ENCODE data around the gene NEDD9.

DNA sequence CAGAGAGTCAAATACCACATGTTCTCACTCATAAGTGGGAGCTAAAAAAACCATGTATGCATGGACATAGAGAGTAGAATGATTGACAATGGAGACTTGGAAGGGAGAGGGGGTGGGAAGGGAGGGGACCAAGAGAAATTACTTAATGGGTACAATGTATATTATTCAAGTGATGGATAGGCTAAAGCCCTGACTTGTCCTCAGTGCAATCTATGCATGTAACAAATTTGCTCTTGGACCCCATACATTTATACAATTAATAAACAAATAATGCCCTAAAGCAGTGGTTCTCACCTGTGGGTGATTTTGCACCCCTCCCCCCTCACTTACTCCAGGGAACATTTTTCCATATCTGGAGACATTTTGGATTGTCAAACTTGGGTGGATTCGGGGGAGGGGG lies 33.5 kb upstream of the NEDD9 start:
- no peak for TF ChIP-seq EZH2 (optimal IDR thresholded peaks at IDR 0.05; ENCODE audit: low read depth, low read length)
- TF ChIP-seq, protein P1, sequence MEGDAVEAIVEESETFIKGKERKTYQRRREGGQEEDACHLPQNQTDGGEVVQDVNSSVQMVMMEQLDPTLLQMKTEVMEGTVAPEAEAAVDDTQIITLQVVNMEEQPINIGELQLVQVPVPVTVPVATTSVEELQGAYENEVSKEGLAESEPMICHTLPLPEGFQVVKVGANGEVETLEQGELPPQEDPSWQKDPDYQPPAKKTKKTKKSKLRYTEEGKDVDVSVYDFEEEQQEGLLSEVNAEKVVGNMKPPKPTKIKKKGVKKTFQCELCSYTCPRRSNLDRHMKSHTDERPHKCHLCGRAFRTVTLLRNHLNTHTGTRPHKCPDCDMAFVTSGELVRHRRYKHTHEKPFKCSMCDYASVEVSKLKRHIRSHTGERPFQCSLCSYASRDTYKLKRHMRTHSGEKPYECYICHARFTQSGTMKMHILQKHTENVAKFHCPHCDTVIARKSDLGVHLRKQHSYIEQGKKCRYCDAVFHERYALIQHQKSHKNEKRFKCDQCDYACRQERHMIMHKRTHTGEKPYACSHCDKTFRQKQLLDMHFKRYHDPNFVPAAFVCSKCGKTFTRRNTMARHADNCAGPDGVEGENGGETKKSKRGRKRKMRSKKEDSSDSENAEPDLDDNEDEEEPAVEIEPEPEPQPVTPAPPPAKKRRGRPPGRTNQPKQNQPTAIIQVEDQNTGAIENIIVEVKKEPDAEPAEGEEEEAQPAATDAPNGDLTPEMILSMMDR (IDR thresholded peaks at IDR 0.05; ENCODE audit: low read length), result no peak
- no peak for TF ChIP-seq EZH2phosphoT487 (IDR thresholded peaks at IDR 0.05; ENCODE audit: low read length)

Measured in MM.1S (cell line).